NCI-H146 treated with DMSO at 0.1 percent for 48 hours (cell line): ENCODE results near the gene PEX13.

Experiments
- DNase-seq: peaks from one replicate; lab custom pipeline; 2025; ENCODE audit not compliant: unreplicated experiment; lab: John Stamatoyannopoulos, UW

Gene PEX13

DNA sequence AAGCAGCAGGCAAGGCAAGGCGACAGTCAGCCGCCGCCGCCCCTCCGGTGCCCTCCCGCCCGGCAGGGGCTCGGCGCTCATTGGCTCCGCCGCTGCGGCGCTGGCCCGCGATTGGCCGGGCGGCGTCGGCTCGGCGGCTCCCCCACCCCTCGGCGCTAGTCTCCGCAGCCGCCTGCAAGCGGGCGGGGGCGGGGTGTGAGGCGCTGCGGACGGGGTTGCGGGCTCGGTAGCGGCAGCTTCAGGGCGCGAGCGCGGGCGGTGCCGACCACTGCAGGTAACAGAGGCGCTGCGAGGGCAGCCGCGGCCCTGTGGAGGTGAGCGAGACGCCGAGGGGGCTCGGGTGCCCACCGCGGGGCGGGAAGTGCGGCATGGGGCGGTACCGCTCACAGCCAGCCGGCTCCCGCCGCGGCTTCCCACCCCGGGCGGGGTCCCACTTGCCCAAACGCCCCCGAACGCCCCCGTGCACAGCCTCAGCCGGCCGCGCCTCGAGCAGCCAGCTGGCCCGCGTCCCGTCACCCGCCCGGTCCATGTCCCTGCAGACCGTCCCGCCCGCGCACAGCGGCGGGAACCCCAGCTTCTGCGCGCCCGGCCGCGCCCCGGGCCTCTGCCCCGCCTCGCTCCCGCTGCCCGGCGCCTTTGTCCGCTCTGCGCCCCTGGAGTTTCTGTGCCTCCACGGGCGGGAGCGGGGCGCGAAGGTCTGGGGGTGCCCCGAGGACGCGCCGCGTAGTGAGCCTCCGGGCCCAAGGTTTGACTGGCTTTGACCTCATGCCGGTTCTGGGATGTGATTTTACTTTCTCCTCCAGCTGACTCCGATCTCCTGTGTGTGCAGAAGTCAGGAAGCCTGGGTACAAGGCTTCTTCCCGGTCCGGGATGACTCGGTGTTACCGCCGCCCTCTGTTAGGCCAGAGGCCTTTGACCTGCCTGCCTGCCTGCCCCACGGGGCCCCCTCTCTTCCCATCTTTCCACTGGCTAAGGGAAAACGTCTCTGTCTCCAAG is 48.5 kb downstream of the PEX13 start, which contains the start of gene SANBR:
SANBR (plus strand) TSS at position 158 of the 996 bp plus-strand sequence. CDS start 4,480 bp downstream, outside the sequence.
- peak; percentile 89 for DNase-seq

GRCh38 chr2:61074100-61074499 is 56.6 kb downstream of the PEX13 start:
- no peak for DNase-seq

GRCh38 chr2:61085883-61086282 is 68.4 kb downstream of the PEX13 start:
- DNase-seq, result no peak

DNA sequence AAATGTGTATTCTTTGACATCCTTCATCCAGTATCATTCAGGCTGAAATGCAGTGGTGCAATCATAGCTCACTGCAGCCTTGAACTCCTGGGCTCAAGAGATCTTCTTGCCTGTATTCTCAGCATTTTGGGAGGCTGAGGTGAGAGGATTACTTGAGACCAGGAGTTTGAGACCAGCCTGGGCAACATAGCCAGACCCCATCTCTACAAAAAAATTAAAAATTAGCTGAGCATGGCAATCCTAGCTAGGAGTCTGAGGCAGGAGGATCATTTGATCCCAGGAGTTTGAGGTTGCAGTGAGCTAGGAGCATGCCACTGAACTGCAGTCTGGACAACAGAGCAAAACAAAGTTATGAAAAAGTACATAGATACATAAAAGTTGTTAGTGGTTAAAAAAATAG is 72.3 kb downstream of the PEX13 start:
- DNase-seq, result no peak

DNA sequence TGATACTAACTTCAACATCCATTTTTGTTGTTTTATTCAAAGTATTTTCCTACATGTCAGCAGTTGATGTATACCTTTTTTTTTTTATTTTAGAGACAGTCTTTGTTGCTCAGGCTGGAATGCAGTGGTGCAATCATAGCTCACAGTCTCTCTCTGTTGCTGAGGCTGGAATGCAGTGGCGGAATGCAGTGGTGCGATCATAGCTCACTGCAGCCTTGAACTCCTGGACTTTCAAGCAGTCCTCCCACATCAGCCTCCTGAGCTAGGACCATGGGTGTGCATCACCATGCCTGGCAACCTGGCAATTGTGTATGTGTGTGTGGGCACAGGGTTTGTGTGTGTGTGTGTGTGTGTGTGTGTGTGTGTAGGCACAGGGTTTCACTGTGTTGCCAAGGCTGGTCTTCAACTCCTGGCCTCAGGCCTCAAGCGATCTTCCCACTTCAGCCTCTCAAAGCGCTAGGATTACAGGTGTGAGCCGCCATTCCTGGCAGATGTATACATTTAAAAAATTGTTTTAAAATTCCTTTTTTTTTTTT is 72.9 kb downstream of the PEX13 start:
- no peak for DNase-seq

GRCh38 chr2:61091485-61091884 is 74.0 kb downstream of the PEX13 start:
- no peak for DNase-seq

- DNase-seq, result no peak
Observed at GRCh38 chr2:61096438-61096837, 78.9 kb downstream of the PEX13 start.

- no peak for DNase-seq
Observed at GRCh38 chr2:61100801-61101200, 83.3 kb downstream of the PEX13 start.
